Hepatocyte (in vitro differentiated cells): ENCODE results near the gene ZC3H15.

ENCODE experiments used
- EZH2 ChIP-seq: fragments of 200-600 bp; sonication (generic); IDR thresholded peaks from 2 replicates; pipeline ENCODE4 v1.6.1; 2016; ENCODE audit warnings: antibody characterized with exemption, mild to moderate bottlenecking, borderline replicate concordance
- EZH2phosphoT487 ChIP-seq: fragments of 200-600 bp; sonication (generic); IDR thresholded peaks from one replicate; pipeline ENCODE4 v1.6.1; 2018; ENCODE audit warnings: antibody characterized with exemption, mild to moderate bottlenecking, low read depth, moderate library complexity; ENCODE audit not compliant: unreplicated experiment, severe bottlenecking
- TF ChIP-seq, protein P1 (sequence below): fragments of 200-600 bp; sonication (generic); IDR thresholded peaks from 2 replicates; pipeline ENCODE4 v1.5.1; 2016; ENCODE audit warnings: antibody characterized with exemption, mild to moderate bottlenecking; ENCODE audit not compliant: poor library complexity

- TF ChIP-seq, protein P1, sequence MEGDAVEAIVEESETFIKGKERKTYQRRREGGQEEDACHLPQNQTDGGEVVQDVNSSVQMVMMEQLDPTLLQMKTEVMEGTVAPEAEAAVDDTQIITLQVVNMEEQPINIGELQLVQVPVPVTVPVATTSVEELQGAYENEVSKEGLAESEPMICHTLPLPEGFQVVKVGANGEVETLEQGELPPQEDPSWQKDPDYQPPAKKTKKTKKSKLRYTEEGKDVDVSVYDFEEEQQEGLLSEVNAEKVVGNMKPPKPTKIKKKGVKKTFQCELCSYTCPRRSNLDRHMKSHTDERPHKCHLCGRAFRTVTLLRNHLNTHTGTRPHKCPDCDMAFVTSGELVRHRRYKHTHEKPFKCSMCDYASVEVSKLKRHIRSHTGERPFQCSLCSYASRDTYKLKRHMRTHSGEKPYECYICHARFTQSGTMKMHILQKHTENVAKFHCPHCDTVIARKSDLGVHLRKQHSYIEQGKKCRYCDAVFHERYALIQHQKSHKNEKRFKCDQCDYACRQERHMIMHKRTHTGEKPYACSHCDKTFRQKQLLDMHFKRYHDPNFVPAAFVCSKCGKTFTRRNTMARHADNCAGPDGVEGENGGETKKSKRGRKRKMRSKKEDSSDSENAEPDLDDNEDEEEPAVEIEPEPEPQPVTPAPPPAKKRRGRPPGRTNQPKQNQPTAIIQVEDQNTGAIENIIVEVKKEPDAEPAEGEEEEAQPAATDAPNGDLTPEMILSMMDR: no peak
- TF ChIP-seq EZH2 (no peak), EZH2phosphoT487 (no peak)
Measured at GRCh38 chr2:186498834-186499233, 12.8 kb downstream of the ZC3H15 start.
